GM21515 (cell line): Measurements from ENCODE around the gene DYNC1I1.
A peak's percentile ranks its signal among the peaks of the same experiment; 100 is the strongest.

Experiments
- ATAC-seq: cut with Tn5 transposase; IDR thresholded peaks from one replicate; pipeline ENCODE4 v1.9.1; 2021; ENCODE audit not compliant: unreplicated experiment

Gene DYNC1I1

GRCh38 chr7:96069401-96069800, 297.0 kb downstream of the DYNC1I1 start:
- ATAC-seq: no peak

GRCh38 chr7:96074871-96075270, 302.5 kb downstream of the DYNC1I1 start:
- no peak for ATAC-seq

GRCh38 chr7:96075510-96076349, 303.4 kb downstream of the DYNC1I1 start:
- peak; percentile 94 for ATAC-seq

- no peak for ATAC-seq
Measured at GRCh38 chr7:96076350-96076707, 304.0 kb downstream of the DYNC1I1 start.

- ATAC-seq: no peak
Measured at GRCh38 chr7:96080027-96080426, 307.7 kb downstream of the DYNC1I1 start.

GRCh38 chr7:96084881-96085553, 312.7 kb downstream of the DYNC1I1 start:
- no peak for ATAC-seq

GRCh38 chr7:96085953-96086352, 313.6 kb downstream of the DYNC1I1 start:
- no peak for ATAC-seq

- no peak for ATAC-seq
Measured at GRCh38 chr7:96088579-96088978, 316.2 kb downstream of the DYNC1I1 start.

- no peak for ATAC-seq
Measured at GRCh38 chr7:96089511-96089910, 317.2 kb downstream of the DYNC1I1 start.

GRCh38 chr7:96090756-96091155, 318.4 kb downstream of the DYNC1I1 start:
- ATAC-seq: no peak

- ATAC-seq: no peak
Measured at GRCh38 chr7:96093435-96093834, 321.1 kb downstream of the DYNC1I1 start.

GRCh38 chr7:96097835-96098234, 325.5 kb downstream of the DYNC1I1 start:
- ATAC-seq: no peak

- no peak for ATAC-seq
Measured at GRCh38 chr7:96100737-96101136, 328.4 kb downstream of the DYNC1I1 start.

- ATAC-seq: no peak
Measured at GRCh38 chr7:96102096-96102811, 329.9 kb downstream of the DYNC1I1 start.

GRCh38 chr7:96104984-96105383, 332.6 kb downstream of the DYNC1I1 start:
- no peak for ATAC-seq

GRCh38 chr7:96111405-96111804, 339.1 kb downstream of the DYNC1I1 start:
- ATAC-seq: no peak

- no peak for ATAC-seq
Measured at GRCh38 chr7:96114190-96114589, 341.8 kb downstream of the DYNC1I1 start.

GRCh38 chr7:96116173-96116572, 343.8 kb downstream of the DYNC1I1 start:
- ATAC-seq: no peak

- no peak for ATAC-seq
Measured at GRCh38 chr7:96118449-96119001, 346.2 kb downstream of the DYNC1I1 start.

GRCh38 chr7:96120445-96121225, 348.3 kb downstream of the DYNC1I1 start:
- ATAC-seq: no peak

GRCh38 chr7:96121752-96122151, 349.4 kb downstream of the DYNC1I1 start:
- no peak for ATAC-seq
